ENCODE data around the gene PCCA.

DNA sequence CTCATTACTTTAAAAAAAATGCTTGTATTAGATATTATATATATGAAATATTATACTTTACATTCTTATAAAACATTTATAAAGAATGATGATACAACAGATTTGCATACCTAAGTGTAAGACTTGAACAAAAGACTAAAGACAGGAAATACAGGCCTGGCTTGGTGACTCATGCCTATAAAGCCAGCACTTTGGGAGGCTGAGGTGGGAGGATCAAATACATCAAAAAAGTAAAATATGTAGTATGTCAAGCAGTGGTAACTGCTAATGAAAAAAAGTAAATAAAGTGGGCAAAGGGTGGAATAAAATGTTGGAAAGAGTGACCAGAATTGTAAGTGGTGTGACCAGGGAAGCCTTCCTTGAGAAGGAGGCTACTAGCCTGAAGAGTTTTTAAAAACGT lies 366.0 kb downstream of the PCCA start:
- TF ChIP-seq, protein P1, sequence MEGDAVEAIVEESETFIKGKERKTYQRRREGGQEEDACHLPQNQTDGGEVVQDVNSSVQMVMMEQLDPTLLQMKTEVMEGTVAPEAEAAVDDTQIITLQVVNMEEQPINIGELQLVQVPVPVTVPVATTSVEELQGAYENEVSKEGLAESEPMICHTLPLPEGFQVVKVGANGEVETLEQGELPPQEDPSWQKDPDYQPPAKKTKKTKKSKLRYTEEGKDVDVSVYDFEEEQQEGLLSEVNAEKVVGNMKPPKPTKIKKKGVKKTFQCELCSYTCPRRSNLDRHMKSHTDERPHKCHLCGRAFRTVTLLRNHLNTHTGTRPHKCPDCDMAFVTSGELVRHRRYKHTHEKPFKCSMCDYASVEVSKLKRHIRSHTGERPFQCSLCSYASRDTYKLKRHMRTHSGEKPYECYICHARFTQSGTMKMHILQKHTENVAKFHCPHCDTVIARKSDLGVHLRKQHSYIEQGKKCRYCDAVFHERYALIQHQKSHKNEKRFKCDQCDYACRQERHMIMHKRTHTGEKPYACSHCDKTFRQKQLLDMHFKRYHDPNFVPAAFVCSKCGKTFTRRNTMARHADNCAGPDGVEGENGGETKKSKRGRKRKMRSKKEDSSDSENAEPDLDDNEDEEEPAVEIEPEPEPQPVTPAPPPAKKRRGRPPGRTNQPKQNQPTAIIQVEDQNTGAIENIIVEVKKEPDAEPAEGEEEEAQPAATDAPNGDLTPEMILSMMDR (IDR thresholded peaks at IDR 0.05; ENCODE audit: low read depth, low read length), result no peak
- no peak for TF ChIP-seq EZH2phosphoT487 (IDR thresholded peaks at IDR 0.05; ENCODE audit: low read depth)
